Gastrocnemius medialis (tissue), 4 donors: ENCODE data around the gene SUFU.

ENCODE experiments used
- CTCF ChIP-seq, 5 experiments: fragments of 450-650 bp in 3 of 5; fragments of 200-600 bp in 2 of 5; sonication (generic) in 2 of 5; IDR thresholded peaks in 4 of 5; conservative IDR thresholded peaks in 1 of 5; 1 replicate in 4 of 5; 2 replicates in 1 of 5; pipeline ENCODE4 v1.5.1; 2016 to 2019; ENCODE audit warnings: antibody characterized with exemption in 5 of 5, mild to moderate bottlenecking in 3 of 5, moderate library complexity in 3 of 5
- POLR2A ChIP-seq, 2 donors: fragments of 450-650 bp; IDR thresholded peaks; one replicate each; pipeline ENCODE4 v1.6.1; 2017; ENCODE audit warnings: antibody characterized with exemption in 2 of 2, mild to moderate bottlenecking in 2 of 2, moderate library complexity in 2 of 2

- TF ChIP-seq CTCF (IDR thresholded peaks at IDR 0.05 in 4 of 5, conservative IDR thresholded peaks at IDR 0.05 in 1 of 5), result no peak
- no peak for TF ChIP-seq POLR2A (IDR thresholded peaks at IDR 0.05)
Observed at GRCh38 chr10:102457591-102458150, 46.1 kb upstream of the SUFU start.
